Measurements from ENCODE around the gene ZNF879.

Gene ZNF879

DNA sequence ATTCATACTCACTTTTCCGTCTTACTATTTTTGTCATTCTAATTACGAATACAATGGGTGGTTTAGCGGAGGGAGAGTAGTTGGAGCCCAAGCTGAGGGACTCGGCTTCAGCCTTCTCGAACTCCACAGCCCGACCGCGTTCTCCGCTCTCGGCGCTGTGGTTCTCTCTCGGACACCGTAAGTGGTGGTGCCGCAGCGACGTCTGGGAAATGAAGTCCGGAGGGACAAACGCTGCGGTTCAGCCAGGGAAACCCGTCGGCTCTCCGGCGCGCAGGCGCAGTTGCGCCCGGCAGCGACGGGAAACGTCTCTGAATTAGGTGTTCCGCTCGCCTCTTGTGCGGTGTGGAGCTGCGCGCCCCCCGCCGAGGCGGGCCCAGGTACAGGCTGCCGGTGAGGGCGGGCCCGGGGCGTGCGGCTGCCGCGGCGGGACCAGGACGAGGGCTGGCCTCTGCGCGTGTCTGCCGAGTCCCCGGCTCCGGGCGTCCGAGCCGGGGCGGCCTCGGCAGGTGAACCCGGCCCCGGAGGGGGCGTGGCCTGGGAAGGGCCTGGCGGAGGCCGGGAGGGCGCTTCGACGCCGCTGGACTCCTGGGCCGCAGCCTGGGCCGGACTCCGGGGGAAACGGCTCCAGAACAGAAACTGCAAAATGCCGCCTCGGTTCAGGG, at the start of gene ZNF879:
Gene ZNF879 (plus strand): TSS at position 277 of the 662 bp plus-strand sequence. CDS start 1,201 bp downstream, outside the sequence.
- peak; percentile 94 for DNase-seq

DNA sequence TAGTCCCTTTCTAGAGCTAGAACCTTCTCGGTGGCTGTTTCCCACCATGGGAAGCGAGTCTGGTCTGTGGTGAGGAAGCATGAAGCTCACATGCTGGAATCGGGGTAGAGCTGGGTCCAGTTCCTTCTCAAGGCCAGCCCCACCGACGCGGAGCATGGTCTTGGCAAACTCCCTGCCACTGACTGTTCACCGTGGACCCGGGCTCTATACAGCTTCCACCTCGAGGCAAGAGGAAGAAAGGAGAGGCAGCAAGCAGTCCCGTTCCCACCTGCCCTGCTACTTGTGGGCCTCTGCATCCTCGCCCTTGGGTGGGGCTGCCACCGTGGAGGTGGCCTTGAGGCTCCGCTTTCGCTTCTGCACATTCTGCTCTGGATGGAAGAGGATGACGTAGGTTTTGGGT, 42.2 kb upstream of the ZNF879 start:
- DNase-seq, result no peak

DNA sequence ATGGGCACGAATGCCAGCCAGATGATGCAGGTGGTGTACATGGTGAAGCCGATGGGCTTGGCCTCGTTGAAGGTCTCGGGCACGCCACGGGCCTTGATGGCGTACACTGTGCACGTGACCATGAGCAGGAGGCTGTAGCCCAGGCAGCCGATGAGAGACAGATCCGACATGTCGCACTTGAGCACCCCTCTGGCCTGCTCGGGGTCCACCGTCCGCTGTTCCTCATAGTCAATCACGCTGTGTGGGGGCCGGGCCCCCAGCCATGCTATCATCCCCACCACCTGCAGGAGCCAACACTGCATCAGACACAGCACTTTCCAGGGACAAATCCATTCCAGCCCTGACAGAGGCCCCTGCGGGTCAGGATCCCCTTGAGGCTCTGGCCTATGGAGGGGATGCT, 40.7 kb upstream of the ZNF879 start:
- DNase-seq, result no peak

DNA sequence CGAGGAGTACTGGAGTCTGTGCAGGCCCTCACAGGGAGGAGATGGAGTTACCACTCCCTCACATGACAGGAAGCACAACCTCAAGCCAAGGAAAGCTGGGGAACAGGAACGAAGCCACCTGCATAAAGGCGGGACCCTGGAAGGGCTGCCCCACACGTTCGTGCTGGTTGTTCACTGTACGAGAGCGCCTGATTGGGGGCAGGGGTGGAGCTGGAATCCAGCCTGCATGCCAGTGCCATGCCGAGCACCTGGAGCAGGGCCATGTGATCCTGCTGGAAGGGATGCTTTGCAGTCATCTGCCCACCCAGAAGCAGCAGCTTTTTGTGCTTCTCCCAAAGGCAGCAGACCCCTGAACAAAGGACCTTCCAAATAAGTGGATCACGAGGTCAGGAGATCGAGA, 39.9 kb upstream of the ZNF879 start:
- DNase-seq, result no peak

DNA sequence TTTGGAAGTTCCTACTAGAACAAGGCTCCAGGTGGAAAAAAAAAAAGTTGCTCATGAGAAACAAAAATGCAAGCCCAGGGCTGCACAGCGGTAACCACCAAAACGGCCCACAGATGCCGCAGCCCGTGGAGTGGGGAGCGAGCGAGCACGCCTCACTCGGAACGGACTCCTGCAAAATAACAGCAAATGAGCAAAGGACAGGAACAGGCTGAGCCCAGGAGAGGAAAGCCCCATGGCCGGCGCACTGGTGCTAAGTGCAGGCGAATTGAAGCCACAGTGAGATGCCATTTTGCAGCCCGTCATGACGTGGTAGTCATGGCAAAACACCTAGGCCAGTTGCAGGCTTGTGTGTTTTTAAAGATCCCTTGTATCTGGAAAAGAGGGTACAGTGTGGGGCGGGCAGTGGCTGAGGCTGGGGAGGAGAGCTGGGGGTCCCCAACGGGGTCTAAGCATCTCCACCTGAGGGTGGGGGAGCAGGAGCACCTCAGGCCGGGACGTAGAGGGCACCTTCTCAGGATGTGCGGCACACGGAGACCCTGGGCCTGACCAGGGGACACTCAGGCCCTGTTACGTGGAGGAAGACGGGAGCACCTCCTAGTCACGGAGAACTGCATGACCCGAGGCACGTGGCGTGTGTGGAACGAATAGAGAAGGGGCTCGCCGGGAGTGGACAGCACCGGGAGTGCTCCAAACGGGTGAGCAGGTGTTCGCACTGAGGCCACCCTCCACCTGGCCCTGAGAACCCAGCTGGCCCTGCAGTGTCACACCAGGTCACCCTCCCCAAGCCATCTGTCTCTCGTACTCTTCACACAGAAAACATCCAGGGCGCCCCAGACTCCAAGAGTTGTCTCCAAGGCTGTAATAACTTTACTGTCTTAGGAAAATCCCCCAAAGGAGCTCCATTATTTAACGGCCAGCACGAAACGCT, 39.2 kb upstream of the ZNF879 start:
- DNase-seq, result no peak

DNA sequence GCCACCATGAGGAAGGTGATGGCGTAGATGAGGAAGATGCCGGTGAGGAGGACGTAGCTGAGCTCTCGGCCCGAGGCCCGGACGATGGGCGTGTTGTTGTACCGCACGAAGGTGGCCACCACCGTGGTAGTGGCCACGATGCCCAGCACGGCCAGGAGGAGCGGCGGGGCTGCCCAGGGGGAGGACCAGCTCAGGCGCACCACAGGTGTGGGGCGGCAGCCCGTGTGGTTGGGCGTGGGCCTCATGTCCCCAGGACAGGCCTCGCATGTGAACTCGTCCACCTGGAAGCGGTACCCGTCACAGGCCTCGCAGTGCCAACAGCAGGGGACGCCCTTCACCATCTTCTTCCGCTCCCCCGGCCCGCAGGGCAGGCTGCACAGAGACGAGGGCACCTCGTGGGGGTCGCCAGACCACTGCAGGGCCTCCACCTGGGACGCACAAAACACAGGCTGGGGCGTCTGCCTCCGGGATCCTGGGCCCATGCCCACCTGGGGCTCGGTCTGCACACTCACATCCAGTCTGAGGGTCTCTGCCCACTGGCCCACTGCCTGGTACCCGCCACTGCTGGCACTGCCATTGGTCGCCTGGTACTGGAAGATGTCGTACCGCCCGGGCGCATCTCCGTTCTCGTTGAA, 37.2 kb upstream of the ZNF879 start:
- DNase-seq, result no peak

DNA sequence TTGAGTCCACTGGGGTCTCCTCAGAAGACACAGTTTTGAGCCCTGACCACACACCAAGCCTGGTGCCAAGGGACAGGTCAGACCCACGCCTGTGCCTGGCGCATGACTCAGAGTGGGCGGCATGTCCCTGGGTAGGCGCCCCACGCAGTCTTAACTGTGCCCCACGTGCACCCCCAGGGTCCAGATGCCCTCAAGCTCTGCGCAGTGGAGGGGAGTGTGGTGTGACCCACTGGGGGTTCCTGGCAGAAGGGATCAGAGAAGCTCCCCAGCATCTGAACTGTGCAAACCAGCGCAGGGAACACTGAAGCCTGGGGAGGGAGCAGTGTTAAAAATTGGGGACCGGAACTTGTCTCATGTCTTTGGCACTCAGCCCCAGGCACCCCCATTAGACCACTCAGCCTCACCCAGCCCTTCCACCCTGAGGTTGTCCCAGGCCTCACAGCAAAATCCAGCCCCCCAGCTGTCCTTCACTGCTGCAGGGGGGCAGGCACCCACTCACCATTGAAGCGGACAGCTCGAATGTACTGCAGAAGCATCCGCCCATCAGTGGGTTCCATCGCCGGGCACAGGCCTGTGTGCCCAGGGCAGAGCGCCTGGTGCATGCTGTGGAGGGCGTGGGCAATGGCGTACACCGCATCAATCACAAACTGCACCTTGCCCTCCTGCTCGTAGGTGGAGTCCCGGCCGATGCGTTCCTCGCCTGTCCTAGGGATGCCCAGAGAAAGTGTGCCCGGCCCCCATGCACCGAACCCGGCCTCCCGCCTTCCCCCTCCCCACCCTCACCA, 35.0 kb upstream of the ZNF879 start:
- no peak for DNase-seq

DNA sequence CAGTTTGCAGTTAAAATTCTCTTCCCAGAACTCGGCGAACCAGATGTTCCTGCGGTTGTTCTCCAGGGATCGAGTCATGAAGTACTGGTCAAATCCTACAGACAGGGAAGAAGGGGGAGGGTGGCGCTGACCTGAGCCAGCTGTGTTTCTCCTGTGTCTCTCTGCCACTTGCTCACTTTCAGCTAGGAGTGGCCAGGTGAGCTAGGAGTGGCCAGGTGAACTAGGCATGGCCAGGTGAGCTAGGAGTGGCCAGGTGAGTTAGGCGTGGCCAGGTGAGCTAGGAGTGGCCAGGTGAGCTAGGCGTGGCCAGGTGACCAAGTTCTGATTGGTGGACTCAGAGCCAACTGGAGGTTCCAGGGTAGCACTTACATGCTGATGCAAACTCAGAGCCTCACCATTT, 34.3 kb upstream of the ZNF879 start:
- no peak for DNase-seq

DNA sequence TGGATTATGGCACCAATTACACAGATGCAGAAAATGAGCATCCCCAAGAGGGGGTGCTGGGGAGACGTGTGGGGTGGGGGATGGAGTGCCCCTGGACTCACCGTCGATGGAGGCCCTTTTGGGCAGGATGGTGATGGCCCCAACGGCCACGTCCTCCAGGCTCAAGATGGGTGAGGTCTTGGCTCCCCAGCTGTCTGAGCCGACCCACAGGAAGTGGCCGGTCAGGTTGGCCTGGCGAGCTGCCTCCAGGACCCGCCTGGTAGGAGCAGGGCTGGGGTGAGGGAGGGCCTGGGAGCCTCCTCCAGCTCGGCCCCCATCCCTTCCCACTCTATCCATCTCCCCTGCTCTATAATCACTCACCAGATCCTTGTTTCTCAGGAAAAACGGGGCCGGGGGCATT, 33.1 kb upstream of the ZNF879 start:
- no peak for DNase-seq

DNA sequence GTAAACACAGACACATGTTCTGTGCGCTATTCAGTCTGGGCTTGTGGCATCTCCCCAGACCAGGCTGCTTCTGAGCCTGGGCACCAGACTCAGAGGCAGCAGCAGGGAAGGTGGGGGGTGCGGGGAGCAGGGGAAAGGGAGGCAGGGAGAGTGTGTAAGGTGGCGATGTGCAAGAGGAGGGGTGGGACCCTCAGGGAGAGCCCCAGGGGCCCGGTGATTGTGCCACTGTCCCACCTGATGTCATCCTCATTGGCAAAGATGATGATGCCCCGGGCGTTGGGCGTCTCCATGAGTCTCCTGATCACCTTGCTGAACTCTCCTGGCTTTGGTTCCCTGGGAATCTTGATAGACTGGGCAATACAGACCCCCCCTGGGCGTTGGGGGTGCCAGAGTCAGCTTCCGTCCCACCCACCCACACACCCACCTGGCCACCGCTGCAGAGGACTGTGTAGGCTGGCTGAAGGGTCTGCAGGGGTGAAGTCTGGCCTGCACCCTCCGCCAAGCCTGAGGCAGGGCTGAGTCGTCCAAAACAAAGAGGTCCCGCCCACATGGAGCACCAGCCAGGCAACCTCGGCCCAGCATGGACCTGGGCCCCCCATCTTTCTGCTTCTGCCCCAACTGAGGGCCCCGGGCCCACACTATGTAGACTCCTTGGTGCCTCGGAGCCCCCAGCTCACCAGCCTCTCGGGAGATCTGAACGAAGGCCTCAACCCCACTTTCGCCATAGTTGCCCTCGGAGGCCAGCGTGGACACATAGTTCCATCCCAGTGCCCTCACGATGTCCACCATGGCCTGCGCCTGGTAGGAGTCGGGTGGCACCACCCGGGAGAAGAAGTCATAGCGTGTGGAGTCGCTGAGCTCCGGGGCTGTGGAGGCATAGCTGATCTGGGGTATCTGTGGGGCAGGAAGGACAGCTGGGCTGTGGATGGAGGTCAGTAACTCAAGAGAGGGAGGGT, 32.1 kb upstream of the ZNF879 start:
- DNase-seq, result no peak

DNA sequence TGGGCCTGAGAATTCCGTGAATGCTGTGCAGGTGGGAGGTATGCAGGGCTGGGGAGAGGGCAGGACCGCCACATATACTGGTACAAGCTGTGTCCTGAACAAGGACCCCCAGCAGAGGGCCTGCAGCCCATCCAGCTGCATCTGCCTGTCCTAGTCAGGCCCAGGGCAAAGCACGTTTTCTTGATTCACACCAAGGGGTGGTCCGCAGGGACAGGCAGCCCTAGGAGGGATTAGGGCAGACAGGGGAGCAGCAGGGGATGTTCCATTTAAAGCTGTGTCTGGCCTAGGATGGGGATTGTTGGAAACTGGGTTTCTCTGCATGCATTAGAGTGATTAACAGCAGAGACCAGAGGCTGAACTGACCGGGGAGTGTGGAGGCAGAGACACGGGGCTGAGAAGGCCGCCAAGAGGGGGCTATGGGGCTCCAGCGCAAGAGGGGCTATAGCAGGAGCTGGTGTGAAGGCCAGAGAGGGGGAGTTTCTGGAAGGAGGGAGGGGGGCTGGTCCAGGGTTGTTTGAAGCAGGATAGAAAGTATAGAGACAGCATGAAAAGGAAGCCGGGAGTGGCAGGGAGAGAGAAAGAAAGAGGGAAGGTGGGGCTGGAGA, 31.2 kb upstream of the ZNF879 start:
- DNase-seq, result no peak

DNA sequence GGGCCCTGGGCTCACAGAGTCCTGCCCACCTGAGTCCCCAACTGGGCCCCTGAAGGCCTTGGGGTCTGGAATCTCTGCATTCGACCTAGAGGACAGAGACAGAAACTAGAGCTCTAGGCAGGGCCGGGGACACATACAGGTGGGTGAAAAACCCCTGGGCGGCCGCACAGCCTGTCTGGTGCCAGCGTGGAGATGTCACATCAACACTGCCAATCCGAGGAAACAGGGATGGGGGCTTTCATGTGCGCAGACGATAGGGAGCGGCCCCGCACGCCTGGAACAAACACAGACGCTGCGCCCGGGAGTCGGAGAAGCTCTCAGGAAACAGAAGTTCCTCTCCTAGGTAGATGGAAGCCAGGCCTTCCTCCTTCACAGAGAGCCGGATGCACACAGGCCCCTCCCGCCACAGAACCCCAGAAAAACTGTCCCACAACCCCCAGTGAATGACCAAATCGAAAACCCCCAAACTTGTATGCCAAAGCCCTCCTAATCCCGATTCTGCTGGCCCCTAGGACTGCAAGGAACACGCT, 30.3 kb upstream of the ZNF879 start:
- no peak for DNase-seq

DNA sequence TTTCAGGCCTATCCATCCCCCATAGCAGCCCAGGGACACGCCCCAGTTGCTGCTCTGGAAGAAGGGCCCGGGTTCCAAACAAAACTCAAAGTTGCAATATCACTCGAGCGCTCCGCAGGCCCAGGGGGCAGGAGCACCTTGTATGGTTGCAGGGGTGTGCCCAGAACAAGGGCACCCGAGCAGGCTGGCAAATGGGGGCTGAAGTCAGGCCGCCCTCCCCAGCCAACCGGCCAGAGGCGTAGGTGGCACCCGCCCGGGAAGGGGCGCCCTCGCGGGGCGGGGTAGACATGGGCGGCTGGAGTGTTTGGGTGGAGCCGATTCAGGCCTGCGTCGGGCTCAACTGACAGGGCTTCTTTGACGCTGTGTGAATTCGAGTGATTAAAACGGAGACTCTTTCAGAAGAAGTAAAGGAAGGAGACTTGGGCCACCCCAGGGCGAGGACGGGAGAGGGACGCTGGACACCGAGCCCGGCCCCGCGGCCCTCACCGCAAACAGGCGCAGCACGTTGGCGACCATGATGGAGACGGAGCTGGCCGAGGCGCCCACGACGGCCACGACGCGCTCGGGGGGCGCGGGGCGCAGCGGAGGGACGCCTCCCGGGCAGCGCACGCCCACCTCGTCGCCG, 29.5 kb upstream of the ZNF879 start:
- DNase-seq, result no peak

DNA sequence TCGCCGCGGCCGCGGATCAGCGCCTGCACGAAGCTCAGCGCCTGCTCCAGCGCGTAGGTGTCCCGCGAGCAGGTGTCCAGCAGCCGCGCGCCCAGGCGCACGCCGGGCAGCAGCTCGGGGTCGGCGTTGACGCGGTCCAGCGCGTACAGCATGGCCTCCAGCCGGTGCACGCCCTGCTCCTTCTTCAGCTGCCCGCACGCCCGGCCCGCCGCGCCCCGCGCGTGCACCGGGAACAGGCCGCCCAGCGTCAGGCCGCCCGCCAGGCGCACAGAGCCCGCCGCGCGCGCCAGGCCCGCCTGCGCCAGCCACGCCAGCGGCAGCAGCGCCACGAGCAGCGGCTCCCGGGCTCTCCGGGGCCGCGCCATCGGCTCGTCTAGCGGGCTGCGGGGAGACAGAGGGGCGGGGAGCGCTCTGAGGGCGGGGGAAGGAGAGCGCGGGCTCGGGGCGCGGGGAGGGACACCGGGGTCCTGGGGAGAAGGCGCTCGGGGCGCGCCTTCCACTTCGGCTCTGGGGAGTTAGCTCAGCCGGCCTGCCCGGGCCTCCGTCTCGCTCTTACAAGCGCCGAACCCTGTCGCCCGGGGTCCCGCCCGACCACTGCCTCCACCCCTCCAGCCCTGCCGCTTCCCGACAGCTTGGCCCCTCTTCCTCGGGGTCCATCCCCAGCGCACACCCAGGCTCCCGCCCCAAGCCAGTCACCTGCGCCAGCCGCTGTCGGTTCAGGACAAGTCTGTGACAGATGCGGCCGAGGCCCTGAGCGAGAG, 28.8 kb upstream of the ZNF879 start, which contains the start of gene GRM6:
Gene GRM6 (minus strand): TSS at position 741 of the 761 bp plus-strand sequence. CDS start 376 bp downstream, at position 365.
- no peak for DNase-seq

DNA sequence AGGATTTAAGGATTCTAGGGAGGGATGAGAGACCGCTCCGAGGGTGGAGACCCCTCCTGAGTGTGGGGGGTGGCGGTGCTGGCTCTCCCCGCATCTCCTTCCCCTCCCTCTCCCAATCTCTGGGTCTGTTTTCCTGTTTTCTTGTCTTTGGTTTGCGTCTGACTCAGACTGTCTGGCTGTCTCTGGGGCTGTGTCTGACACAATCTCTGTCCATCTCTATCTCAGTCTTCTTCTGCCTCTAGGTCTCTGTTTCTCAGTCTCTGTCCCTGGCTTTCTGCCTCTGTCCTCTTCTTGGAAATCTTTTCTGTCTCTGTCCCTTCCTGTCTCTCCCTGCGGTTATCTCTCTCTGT, 28.3 kb upstream of the ZNF879 start:
- no peak for DNase-seq

DNA sequence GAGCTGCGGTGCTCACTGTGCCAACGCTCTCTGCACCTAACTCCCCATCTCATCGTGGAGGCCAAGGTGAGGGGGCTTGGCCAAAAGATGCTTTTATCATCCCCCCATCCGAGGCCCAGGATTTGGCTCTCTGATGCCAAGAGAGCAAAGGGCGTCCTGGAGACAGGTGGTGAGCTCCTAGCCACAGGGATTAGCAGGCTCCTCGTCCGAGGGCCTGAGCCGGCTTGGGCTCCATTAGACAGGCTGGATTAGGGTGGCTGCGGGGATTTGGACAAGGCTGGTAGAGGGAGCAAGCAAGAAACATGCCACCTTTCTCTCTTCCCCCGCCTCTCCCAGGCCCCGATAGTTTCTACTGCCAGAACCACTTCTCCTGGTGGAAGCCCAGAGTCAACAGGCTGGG, 27.4 kb upstream of the ZNF879 start:
- no peak for DNase-seq

DNA sequence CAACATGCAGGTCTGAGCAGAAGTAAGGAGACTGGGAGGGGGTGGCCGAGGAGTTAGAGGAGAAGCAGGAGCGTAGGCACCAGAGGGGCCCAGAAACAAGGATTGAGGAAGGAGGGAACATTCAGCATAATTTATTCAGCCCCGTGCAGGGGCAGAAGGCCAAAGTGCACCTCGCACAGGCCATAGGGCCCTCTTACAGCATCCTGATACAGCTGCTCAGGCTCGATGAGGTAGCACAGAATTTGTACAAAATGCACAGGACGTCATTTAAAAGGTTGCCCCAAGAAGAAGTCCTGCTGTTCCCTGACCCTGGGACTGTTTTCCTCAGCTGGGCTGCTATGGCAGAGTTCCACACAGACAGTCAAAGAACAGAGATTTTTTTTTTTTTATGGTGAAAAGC, 26.4 kb upstream of the ZNF879 start:
- DNase-seq, result no peak

DNA sequence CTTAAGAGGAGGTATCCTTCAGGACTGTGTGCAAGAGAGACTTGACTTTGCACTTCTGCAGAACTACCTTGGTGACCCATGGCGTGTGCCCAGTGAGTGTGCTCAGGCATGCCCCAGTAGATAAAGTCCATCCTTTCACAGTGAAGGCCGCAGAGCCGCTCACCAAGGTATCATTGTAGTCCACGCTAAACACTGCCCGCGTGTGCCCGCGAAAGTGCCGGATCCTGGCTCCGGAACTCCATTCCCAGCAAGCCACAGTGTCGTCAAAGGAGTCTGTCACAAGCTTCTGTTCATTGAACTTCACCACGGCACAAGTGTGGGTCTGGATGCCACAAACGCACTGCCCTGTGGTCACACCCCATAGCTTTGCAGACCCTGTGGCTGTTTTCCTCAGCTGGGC, 25.2 kb upstream of the ZNF879 start:
- no peak for DNase-seq

DNA sequence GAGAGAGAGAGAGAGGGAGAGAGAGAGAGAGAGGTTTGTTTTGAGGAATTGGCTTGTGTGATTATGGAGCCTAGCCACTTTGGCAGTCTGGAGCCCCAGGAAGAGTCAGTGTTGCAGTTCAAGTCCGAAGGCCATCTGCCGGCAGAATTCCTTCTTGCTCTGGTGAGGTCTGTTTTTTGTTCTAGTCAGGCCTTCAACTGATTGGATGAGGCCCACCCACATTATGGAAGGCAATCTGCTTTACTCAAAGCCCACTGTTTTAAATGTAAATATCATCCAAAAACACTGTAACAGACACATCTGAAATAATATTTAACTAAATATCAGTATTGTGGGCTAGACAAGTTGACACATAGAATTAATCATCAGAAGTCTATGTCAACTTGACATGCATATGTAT, 17.0 kb upstream of the ZNF879 start:
- no peak for DNase-seq

DNA sequence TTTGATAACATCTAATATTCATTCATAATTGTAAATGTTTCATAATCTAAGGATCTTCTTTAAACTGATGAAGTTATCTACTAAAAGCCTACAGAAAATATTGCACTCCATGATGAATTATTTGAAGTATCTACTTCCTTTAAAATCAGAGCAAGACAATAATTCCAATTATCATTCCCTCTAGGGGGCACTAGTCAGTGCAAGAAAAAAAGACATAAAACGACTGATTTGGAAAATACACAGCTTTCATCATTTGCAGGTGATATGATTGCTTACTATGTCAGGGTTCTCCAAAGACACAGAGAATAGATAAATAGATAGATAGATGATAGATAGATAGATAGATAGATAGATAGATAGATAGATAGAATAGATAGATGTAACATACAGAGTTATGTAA, 14.9 kb upstream of the ZNF879 start:
- DNase-seq, result no peak
